HG02870 (cell line): ENCODE measurements around the gene MFSD6.
"Not testable (repeated sequence)": the region's sequence is repeated elsewhere in the genome, so short reads cannot be mapped to it uniquely, and the experiment has no call there.

Source experiments
- ATAC-seq: cut with Tn5 transposase; IDR thresholded peaks from one replicate; pipeline ENCODE4 v1.9.1; 2021; ENCODE audit warnings: mild to moderate bottlenecking, moderate library complexity; ENCODE audit not compliant: unreplicated experiment

The MFSD6 gene

DNA sequence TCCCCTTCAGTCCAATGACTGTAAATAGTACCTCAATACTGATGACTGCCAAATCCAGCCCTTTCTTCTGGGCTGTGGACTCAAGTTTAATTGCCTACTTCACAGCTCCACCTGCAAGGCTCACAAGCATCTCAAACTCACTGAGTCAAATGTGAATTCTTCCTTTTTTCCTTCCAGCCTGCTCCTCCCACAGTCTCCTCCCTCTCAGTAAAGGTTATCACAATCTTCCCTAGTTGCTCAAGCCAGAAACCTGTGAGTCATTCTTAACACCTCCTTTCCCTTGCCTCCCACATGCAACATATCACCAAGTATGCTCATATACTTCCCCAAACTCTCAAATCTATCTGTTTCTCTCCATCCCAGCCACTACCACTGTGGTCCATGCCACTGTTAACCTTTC lies 3.7 kb upstream of the MFSD6 start:
- ATAC-seq: no peak

DNA sequence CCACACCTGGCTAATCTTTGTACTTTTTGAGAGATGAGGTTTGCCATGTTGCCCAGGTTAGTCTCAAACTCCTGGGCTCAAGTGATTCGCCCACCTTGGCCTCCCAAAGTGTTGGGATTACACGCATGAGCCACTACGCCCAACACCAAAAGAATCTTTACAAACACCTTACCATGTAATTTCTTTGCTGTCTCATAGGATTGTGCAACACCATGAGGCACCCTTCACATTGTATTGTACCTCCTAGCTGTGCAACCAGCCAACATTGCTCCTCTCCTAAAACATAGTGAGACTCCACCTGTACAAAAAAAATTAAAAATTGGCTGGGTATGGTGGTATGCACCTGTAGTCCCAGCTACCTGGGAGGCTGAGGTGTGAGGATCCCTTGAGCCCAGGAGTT lies 3.1 kb upstream of the MFSD6 start:
- ATAC-seq: no peak

DNA sequence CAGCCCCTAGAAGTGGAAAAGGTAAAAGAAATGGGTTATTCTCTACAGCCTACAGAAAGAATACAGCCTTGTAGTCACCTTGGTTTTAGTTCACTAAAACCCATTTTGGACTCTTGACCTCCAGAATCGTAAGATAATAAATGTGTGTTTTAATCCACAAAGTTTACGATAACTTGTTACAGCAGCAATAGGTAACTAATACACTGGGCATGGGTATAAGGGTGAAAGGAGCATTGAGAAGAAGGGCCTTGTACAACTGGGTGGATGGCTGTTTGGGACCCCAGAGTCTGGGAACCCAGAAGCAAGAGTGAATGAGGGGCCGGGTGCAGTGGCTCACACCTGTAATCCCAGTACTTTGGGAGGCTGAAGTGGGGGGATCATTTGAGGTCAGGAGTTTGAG lies 2.2 kb upstream of the MFSD6 start:
- ATAC-seq: no peak

DNA sequence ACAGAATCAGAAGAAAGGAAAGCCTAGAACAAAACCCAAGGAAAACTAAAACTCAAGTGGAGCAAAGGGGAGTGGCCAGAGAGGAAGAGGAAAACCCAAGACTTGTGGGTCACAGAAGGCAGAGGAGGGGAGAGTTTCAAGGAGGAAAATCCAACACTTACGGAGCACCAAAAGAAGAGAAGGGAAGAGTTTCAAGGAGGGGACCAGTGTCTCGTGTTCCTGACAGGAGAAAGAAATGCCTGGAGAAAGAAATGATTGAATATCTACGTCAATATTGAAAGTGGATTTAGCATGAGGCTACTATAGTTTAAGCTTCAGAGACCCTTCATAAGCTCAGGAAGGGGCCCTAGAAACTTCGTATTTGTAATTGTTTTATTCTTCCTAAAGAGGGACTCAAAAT lies 1.4 kb upstream of the MFSD6 start:
- no peak for ATAC-seq

DNA sequence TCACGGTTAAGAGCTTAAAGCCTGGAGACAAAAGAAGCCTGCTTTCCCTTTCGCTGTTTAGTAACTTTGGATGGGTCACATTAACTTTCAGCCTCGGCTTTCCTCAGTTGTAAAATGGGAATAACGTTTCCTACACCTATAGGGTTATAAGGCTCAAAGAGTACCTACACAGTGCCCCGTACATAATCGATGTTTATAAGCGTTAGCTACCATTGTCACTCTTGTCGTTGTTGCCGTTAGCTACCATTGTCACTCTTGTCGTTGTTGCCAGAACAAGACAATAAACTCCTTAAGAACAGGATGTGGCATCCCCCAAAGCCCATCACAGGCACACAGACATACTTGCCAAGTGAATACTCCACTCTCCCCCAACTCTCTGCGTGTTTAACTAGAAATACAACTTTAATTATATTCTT lies 901 bp upstream of the MFSD6 start:
- ATAC-seq: no peak

DNA sequence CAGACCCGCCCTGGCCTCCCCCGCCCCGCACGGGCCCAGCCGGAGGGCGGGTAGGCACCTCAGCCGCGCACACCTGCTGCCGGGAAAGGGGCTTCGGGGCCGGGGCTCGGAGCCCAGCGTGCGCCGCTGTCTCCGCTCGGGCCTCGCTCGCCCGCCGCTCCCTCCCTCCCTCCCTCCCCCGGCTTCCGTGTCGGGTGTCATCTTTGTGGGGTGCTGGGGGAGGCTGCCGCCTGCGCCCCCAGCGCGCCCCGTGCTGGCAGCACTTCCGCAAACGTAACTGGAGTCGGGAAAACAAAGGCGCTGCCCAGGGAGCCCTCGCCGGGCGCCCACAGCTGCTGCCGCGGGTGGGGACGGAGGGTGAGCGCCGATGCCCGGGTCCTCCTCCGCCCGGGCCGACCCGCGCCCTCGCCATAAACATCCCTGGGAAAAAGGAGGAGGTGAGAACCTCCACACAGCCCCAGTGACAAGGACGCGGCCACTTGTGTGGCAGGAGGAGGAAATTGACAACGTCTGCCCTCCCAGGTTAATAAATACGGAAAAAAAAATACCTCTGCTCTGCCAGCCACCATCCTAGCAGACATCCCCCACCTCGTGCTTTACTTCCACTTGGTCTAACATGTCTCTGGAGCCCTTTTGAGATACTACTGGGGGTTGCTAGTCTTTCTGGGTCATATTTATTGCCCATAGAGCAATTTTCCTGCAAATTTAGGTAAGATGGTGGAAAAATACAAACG lies 550 bp downstream of the MFSD6 start:
- ATAC-seq: peak; percentile 53

DNA sequence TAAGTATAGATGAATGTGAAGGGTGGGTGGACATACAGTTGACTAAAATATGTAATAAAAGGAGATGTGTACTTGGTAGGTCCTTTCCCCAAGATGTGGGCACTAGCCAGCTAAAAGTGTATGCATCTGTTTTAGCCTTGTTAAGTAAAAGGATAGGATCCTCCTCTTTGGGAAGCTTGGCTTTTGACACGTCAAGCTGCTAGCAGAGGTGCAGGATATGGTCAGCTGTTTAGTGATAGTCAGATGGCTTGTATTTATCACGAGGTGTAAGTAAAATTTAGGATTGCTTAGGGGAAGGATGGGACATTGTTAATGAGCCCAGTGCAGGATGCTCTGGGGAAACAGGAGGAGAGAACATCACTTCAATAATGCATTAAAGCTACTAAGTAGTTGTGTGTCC lies 1.5 kb downstream of the MFSD6 start:
- no peak for ATAC-seq

DNA sequence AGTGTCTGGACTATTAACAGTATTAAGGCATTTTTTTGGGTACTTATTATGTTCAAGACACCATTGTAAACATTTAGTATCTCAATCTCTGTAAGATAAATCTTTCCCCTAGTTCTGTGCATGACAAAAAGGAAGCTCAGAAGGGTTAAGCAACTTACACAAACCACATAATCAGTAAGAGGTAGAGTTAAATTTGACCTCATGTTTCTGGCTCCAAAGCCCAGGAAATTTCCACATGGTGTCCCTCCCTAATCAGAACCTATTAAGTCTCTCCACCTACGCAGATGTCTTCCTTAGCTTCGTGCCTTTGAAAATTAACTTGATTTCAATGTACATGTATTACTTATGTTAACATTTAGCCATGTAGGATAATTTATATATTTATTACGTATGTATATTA lies 2.0 kb downstream of the MFSD6 start:
- ATAC-seq: no peak

DNA sequence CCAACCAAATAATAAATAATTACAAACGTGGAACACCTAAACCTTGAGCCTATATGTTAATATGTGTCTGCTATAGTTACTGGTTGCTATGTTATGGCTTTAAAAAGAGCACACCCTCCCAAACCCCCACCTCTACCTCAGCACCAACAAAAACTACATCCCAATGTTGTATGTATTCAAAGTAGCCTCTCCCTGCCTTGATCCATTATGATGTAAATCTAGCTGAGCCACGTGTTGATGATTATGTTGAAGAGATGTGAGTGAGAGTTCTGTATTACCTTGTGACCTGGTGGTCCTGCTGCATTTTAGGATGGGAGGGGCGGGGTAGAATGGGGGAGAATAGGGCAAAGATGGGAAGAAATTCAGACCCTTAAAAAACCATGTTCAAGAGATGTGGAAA lies 4.8 kb downstream of the MFSD6 start:
- ATAC-seq: no peak

DNA sequence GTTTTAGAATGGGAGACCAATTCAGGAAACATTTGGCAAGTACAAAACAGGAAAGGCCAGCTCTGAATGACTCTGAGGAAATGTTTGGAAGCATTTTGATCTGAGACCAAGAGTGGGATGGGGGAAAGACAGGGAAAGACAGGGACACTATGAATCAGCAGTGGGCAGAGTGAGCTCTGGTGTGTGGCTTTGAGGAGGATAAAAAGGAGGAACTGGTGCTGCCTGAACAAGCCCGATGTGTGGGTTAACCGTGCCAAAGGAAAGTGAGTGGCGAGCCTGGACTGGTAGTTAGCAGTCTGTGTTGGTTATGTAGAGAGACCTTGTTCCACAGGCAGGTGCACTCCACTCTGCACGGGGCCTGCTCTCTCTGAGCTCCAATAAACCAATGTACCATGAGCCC lies 5.3 kb downstream of the MFSD6 start:
- ATAC-seq: no peak

DNA sequence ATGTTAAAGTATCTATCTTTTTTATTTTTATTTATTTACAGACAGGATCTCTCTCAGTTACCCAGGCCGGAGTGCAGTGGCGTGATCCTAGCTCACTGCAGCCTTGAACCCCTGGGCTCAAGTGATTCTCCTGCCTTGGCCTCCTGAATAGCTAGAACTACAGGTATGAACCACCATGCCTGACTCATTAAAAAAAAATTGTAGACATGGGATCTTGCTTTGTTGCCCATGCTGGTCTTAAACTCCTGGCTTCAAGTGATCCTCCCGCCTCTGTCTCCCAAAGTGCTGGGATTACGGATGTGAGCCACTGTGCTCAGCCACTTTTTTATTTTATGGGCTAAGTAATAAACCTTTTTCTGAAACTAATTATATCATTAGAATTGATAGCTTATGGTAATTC lies 7.1 kb downstream of the MFSD6 start:
- no peak for ATAC-seq

DNA sequence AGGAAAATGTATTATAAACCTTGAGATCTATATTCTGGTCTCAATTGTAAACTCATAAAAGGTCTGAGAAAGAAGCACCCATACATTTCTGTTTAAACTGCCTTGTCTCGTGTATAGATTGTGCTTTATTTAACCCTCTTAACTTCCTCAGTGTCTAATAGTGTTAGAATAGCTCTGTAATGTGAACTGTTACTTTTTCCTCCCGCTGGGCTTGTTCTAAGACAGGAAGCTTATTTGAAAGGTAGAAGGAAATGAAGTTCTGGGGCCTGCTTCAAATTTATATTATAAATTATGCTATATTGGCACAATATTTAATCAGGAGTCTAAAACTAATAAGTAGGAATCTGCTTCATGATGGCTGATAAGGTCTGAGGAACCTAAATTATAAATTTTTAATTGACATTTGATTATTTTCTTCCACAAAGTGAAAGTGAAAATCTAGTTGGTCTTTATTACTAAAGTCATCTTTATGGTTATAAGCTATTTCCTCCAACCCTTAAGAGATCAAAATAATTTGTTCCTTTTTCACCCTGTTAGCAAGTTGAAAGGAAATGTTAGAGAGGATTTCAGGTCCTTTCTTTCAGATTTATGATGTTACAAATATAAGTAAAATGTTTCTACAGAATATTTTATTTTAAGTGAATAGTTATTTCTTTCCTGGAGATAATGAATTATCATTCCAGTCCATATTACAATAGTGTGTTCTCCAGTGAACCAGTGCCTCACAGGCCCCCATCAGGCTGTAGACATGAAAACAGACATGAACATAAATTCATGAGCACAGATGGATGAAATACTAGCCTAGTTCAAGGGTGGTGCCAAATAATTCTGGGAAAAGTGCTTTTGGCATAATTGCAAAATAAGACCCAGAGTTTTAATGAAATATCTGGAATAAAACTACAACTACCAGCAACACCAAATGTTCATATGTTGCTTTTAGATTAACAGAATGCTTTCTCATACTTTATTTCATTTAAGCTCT lies 7.9 kb downstream of the MFSD6 start:
- ATAC-seq: no peak

DNA sequence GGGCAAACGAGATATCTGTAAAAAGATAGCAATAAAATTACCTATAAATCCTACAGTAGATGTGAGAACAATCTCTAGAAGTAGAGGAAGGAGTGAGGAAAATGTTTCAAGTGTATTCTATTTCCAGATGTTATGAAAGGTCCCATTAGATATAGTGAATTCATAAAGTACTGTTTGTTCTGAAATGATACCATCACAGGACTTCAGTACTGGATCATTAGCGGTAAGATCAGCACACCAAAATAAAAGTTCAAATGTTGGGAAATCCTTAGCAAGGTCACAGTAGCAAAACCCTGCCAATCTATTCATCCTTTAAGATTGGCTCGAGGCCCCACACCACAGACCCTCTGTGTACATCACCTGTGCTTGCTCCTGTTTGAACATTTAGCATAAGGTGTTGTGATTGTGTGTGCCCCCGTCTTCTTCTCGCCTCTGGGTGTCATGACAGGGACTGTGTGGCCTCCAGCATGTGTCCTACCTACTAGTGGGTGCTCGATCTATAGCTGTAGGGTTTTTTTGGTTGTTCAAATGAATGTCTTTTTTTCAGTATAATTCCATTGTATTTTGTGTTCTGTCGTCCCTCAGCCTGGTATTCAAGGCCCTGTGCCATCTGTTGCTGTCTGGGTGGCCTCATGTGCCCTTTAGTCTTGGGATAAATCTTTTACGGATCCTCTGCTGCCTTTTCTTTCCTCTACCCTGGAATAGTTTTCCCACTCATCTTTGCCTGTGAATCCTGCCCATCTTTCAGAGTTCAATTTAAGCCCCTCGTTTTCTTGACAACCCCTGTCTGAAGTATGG lies 9.1 kb downstream of the MFSD6 start:
- ATAC-seq: no peak

DNA sequence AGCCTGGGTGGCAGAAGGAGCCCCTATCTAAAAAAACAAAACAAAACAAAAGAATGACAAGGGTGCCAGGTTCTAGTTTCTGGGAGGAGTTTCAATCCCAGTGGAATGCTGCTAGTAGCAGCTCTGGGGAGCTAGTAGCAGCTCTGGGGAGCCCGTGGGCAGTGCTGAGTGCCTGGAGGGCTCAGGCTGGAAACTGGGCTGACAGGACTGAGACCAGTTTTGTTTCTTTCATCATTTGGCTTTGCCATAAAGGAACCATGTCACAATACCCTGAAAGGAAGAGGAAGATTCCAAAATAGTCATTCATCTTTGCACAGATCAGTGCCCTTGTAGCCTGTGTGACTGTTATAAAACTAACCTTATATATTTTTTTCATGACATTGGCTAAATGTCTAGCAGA lies 10.6 kb downstream of the MFSD6 start:
- ATAC-seq: no peak

DNA sequence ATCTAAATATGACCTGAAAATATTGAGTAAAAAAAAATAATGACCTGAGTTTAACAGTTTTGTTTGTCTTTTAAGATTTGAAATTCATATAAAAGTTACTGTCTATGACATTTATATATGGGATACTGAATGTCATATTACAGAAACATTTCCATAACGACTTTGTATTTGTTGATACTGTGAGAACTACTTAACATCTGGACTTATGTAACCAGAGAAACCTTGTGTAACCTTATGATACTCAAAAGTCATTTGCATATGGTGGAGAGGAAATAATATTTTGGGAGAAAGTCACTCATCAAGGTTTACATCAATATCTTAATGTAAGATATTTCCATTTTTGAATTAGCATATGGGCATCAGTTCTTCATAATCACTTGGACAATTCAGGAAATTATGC lies 12.6 kb downstream of the MFSD6 start:
- ATAC-seq: no peak

DNA sequence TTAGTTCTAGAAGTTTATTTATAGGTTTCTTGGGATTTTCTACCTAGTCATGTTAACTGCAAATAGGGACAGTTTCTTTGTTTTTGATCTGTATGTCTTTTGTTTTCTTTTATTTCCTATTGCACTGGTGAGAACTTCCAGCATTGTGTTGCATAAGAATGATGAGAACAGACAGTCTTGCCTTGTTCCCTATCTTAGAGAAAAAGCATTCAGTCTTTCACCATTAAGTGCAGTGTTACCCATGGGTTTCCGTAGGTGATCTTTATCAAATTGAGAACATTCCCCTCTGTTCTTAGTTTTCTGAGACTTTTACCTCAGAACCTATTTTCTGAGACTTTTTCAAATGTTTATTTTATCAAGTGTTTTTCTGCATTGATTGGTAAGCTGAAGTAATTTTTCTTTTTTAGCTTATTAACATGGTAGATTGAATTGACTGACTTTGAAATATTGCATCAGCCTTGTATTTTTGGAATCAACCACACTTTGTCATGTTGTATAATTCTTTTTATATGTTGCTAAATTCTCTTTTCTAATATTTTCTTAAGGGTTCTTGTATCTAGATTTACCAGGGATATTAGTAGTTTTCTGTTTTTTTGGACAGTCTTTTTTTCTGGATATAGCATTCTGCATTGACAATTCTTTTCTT lies 17.2 kb downstream of the MFSD6 start:
- no peak for ATAC-seq

DNA sequence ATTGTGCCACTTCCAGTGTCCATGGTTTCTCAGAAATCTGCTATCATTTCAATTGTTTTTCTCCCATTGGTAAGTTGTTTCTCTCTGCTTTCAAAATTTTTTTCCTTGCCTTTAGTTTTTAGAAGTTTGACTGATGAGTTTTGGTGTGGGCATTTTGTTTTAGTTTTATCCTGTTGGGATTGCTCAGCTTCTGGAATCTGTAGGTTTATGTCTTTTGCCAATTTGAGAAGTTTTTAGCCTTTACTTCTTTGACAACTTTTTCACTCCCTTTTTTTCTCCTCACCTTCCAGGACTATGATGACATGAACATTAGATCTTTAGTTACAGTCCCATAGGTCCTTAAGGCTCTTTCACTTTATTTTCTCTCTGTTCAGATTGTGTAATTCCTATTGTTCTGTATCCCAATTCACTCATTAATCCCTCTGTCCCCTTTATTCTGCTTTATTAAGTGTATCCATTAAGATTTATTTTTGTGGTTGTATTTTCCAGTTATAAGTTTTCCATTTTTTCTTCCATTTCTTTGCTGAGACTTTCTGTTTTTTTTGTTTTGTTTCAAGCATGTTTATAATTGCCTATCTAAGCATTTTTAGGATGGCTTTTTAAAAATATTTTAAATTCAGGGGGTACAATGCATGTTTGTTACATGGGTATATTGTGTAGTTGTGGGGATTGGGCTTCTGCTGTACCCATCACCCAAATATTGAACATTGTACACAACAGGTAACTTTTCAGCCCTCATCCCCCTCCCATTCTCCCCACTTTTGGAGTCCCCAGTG lies 17.9 kb downstream of the MFSD6 start:
- ATAC-seq: no peak

DNA sequence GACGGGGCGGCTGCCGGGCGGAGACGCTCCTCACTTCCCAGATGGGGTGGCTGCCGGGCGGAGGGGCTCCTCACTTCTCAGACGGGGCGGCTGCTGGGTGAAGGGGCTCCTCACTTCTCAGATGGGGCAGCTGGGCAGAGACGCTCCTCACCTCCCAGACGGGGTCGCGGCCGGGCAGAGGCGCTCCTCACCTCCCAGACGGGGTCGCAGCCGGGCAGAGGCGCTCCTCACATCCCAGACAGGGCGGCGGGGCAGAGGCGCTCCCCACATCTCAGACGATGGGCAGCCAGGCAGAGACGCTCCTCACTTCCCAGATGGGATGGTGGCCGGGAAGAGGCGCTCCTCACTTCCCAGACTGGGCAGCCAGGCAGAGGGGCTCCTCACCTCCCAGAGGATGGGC lies 22.7 kb downstream of the MFSD6 start:
- not testable (repeated sequence) for ATAC-seq

DNA sequence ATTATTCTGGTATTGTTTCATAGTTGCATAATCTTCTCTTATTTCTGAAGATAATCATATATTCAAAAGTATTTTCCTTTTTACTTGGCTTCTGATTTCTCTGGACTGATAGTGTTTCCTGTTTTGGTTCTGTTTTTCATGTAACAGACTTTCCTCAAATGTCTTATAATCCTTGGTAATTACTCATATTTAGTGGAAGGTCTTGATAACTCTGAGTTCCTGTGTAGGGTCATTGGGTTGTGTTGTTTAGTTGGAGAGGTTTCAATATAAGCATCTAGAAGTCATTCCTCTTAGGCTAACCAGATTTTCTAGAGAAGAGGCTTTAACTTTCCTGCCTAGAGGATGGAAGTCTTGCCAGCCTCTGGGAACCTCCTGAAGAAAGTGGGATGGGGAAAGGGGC lies 23.8 kb downstream of the MFSD6 start:
- no peak for ATAC-seq

DNA sequence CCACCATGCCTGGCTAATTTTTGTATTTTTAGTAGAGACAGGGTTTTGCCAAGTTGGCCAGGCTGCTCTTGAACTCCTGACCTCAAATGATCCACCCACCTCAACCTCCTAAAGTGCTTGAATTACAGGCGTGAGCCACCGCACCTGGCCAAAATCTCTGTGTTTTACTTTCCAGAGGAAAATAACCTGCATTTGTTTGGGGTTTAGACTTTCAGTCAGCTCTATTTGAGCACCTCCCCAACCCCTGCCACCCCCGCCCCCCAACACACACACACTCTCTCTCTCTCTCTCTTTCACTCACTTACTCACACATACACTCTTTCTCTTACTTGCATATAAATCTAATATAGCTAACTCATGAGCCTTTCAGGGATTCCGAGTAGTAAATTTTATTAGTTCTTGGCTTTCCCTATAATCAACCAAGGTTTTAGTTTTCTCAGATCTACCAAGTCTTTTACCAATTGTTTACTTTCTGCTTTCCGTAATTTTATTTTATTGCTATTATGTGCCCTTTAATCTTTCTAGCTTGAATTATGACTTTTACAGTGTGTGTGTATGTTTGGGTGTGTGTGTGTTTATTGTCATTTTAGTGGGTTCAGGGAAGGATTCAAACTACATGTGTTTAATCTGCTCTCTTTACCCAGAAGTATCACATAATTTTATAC lies 24.5 kb downstream of the MFSD6 start:
- ATAC-seq: no peak
